DND-41 (cell line): ENCODE measurements around the gene ITGA7.

Experiments
- EZH2 ChIP-seq: IDR thresholded peaks from 3 replicates; pipeline ENCODE4 v1.6.1; 2012; ENCODE audit warnings: borderline replicate concordance, low read depth, mild to moderate bottlenecking, moderate library complexity, low read length, inconsistent platforms; ENCODE audit not compliant: severe bottlenecking
- TF ChIP-seq, protein P1 (sequence below): IDR thresholded peaks from 2 replicates; pipeline ENCODE4 v1.5.1; 2012; ENCODE audit warnings: borderline replicate concordance, low read length, moderate library complexity, mild to moderate bottlenecking; ENCODE audit not compliant: poor library complexity, severe bottlenecking; ENCODE audit errors: extremely low read depth

DNA sequence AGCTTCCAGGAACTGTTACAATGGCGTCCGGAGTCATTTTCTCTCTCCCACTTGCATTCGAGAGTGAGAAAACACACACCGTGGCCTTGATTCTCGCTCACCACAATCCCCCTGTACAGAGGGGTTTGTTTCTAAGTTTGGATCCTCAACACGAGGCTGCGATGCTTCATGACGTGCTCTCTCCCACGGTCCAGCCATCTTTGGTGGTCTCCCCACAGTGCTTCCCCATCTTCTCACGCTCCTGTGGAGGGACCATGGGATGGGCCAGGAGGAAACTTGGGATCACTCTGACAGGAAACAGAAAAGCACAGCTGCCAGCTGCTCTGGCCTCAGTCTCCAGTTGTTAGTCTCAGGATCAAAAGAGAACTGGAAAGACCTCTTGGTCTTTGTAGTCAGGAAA is 42.9 kb downstream of the ITGA7 start:
- TF ChIP-seq, protein P1, sequence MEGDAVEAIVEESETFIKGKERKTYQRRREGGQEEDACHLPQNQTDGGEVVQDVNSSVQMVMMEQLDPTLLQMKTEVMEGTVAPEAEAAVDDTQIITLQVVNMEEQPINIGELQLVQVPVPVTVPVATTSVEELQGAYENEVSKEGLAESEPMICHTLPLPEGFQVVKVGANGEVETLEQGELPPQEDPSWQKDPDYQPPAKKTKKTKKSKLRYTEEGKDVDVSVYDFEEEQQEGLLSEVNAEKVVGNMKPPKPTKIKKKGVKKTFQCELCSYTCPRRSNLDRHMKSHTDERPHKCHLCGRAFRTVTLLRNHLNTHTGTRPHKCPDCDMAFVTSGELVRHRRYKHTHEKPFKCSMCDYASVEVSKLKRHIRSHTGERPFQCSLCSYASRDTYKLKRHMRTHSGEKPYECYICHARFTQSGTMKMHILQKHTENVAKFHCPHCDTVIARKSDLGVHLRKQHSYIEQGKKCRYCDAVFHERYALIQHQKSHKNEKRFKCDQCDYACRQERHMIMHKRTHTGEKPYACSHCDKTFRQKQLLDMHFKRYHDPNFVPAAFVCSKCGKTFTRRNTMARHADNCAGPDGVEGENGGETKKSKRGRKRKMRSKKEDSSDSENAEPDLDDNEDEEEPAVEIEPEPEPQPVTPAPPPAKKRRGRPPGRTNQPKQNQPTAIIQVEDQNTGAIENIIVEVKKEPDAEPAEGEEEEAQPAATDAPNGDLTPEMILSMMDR = no peak
- TF ChIP-seq EZH2 = no peak
